ENCODE data around the gene PLEKHM3.

GRCh38 chr2:207839575-207839974 is 185.8 kb downstream of the PLEKHM3 start:
- TF ChIP-seq YY1 (IDR thresholded peaks at IDR 0.05; ENCODE audit: low read depth): no peak
- TF ChIP-seq EGR1 (IDR thresholded peaks at IDR 0.05): no peak
